ENCODE data around the gene EHMT2.

DNA sequence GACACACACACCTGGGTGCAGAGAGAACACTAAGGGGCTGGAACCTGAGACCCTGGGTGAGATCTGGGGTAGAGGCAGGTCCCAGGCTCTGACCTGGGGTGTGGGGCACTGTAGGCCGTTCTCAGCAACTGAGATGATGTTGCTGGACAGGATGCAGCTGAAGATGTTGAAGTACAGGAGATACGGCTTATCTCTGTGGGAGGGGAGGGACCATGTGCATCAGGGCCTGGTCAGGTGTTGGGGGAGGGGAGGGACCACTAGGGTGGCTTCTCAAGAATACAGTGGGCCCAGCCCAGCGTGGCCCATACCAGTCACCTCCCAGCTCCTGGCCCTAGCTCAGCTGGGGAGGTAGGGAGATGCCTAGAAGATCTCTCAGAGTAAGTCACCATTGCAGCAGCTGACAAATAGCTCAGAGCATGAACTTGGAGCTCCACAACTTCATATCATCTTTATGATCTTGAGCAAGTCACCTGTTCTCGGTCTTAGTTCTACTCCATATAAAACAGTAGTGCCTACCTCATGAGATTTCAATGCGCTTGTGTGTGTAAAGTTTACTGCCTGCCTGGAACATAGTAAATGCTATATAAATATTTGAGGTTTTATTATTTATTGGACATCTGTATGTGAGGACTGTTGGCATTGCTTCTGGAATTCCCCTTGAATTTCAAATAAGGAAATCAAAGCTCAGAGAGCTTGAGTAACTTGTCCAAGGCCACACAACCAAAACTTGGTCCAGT lies 22.5 kb downstream of the EHMT2 start:
- TF ChIP-seq, protein P1, sequence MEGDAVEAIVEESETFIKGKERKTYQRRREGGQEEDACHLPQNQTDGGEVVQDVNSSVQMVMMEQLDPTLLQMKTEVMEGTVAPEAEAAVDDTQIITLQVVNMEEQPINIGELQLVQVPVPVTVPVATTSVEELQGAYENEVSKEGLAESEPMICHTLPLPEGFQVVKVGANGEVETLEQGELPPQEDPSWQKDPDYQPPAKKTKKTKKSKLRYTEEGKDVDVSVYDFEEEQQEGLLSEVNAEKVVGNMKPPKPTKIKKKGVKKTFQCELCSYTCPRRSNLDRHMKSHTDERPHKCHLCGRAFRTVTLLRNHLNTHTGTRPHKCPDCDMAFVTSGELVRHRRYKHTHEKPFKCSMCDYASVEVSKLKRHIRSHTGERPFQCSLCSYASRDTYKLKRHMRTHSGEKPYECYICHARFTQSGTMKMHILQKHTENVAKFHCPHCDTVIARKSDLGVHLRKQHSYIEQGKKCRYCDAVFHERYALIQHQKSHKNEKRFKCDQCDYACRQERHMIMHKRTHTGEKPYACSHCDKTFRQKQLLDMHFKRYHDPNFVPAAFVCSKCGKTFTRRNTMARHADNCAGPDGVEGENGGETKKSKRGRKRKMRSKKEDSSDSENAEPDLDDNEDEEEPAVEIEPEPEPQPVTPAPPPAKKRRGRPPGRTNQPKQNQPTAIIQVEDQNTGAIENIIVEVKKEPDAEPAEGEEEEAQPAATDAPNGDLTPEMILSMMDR (IDR thresholded peaks at IDR 0.05; ENCODE audit: insufficient read depth, low read length), result no peak
- no peak for TF ChIP-seq SPI1 (IDR thresholded peaks at IDR 0.05; ENCODE audit: borderline replicate concordance, low read depth)

Measured in HL-60 (cell line).